GM23338 (cell line): Measurements from ENCODE around the gene LAMB1. TPM values are rescaled to one million over a fixed set of nuclear protein-coding genes. Genes with fewer than 3 reads are reported as not detected.

Experiments used
- ATAC-seq: fragments of 200-7000 bp; cut with Tn5 transposase; 3 replicates; pipeline ENCODE4 v1.9.1; 2020
- DNase-seq: peaks from one replicate; pipeline ENCODE4 v3.0.0-alpha.2; 2015; ENCODE audit warnings: low spot score
- H2AFZ ChIP-seq: fragments of 200-600 bp; sonication (generic); 2 replicates; pipeline ENCODE4 v1.8.0; 2016; ENCODE audit warnings: antibody characterized with exemption, mild to moderate bottlenecking, moderate library complexity
- H3F3A ChIP-seq: fragments of 200-600 bp; sonication (generic); replicated peaks from 2 replicates; pipeline ENCODE4 v1.8.0; 2017; ENCODE audit warnings: antibody characterized with exemption, mixed run types, low read depth
- H3K27ac ChIP-seq: fragments of 200-600 bp; sonication (generic); 2 replicates; pipeline ENCODE4 v1.6.1; 2016; ENCODE audit warnings: low read depth
- H3K27me3 ChIP-seq: fragments of 200-600 bp; sonication (generic); 2 replicates; pipeline ENCODE4 v1.8.0; 2016; ENCODE audit warnings: mild to moderate bottlenecking, mixed run types, moderate library complexity; ENCODE audit not compliant: insufficient read depth
- H3K36me3 ChIP-seq: fragments of 200-600 bp; sonication (generic); 2 replicates; pipeline ENCODE4 v1.8.0; 2016; ENCODE audit warnings: mild to moderate bottlenecking; ENCODE audit not compliant: insufficient read depth
- H3K4me1 ChIP-seq: fragments of 200-600 bp; sonication (generic); 2 replicates; pipeline ENCODE4 v1.8.0; 2016; ENCODE audit warnings: mild to moderate bottlenecking, moderate library complexity; ENCODE audit not compliant: insufficient read depth
- H3K4me2 ChIP-seq: fragments of 200-600 bp; sonication (generic); 2 replicates; pipeline ENCODE4 v1.7.1; 2017; ENCODE audit warnings: mixed run types
- H3K4me3 ChIP-seq: fragments of 200-600 bp; sonication (generic); 2 replicates; pipeline ENCODE4 v1.6.1; 2016; ENCODE audit warnings: mixed run types
- H3K79me2 ChIP-seq: fragments of 200-600 bp; sonication (generic); replicated peaks from 2 replicates; pipeline ENCODE4 v1.8.0; 2017; ENCODE audit warnings: mild to moderate bottlenecking; ENCODE audit not compliant: insufficient read depth
- H3K9me2 ChIP-seq: fragments of 200-600 bp; sonication (generic); 2 replicates; pipeline ENCODE4 v1.8.0; 2017; ENCODE audit not compliant: insufficient read depth
- H4K20me1 ChIP-seq: fragments of 200-600 bp; sonication (generic); replicated peaks from 2 replicates; pipeline ENCODE4 v1.8.0; 2017; ENCODE audit warnings: mild to moderate bottlenecking; ENCODE audit not compliant: insufficient read depth
- H3K27ac Mint-ChIP-seq: 2 replicates; pipeline ENCODE4 v1.8.0; 2020; ENCODE audit warnings: inconsistent platforms, mild to moderate bottlenecking, moderate library complexity, mixed read lengths
- H3K27me3 Mint-ChIP-seq: 3 replicates; pipeline ENCODE4 v1.8.0; 2022; ENCODE audit warnings: low read depth, mild to moderate bottlenecking, moderate library complexity, mixed read lengths, inconsistent platforms; ENCODE audit not compliant: insufficient read depth, poor library complexity
- H3K36me3 Mint-ChIP-seq: 3 replicates; pipeline ENCODE4 v1.8.0; 2021; ENCODE audit warnings: low read depth, mild to moderate bottlenecking, inconsistent platforms, moderate library complexity, mixed read lengths
- H3K4me1 Mint-ChIP-seq: 3 replicates; pipeline ENCODE4 v1.8.0; 2020; ENCODE audit warnings: mild to moderate bottlenecking, inconsistent platforms, mixed read lengths
- H3K4me3 Mint-ChIP-seq: 3 replicates; pipeline ENCODE4 v1.8.0; 2021; ENCODE audit warnings: moderate library complexity, mild to moderate bottlenecking, inconsistent platforms, mixed read lengths
- H3K9me3 Mint-ChIP-seq: 3 replicates; pipeline ENCODE4 v1.8.0; 2020; ENCODE audit warnings: moderate library complexity, mild to moderate bottlenecking, inconsistent platforms, mixed read lengths
- CREB1 ChIP-seq: fragments of 250-450 bp; sonication (Bioruptor Pico); IDR thresholded peaks from 2 replicates; pipeline ENCODE4 v1.5.0; 2020; ENCODE audit warnings: low read depth, mild to moderate bottlenecking, moderate library complexity
- CTCF ChIP-seq, 2 experiments: fragments of 200-600 bp in 1 of 2; sonication (generic) in 1 of 2; conservative IDR thresholded peaks; 2 replicates each; pipeline versions ENCODE4 v1.5.1 to v1.6.1; 2016 to 2017; ENCODE audit warnings: antibody characterized with exemption in 2 of 2, low read depth in 2 of 2, mild to moderate bottlenecking in 2 of 2, moderate library complexity in 1 of 2
- ETS1 ChIP-seq: IDR thresholded peaks from 2 replicates; pipeline ENCODE4 v1.6.1; 2016; ENCODE audit warnings: antibody characterized with exemption
- EZH2 ChIP-seq: fragments of 200-600 bp; sonication (generic); IDR thresholded peaks from one replicate; pipeline ENCODE4 v1.8.0; 2017; ENCODE audit warnings: antibody characterized with exemption, mild to moderate bottlenecking, low read depth; ENCODE audit not compliant: unreplicated experiment
- EZH2phosphoT487 ChIP-seq: fragments of 200-600 bp; sonication (generic); IDR thresholded peaks from one replicate; pipeline ENCODE4 v1.8.1; 2018; ENCODE audit warnings: antibody characterized with exemption; ENCODE audit not compliant: unreplicated experiment
- JUNB ChIP-seq: IDR thresholded peaks from one replicate; pipeline ENCODE4 v1.6.1; 2016; ENCODE audit warnings: antibody characterized with exemption; ENCODE audit not compliant: unreplicated experiment
- NANOG ChIP-seq: IDR thresholded peaks from 2 replicates; pipeline ENCODE4 v1.6.1; 2016; ENCODE audit warnings: antibody characterized with exemption, borderline replicate concordance
- POLR2AphosphoS5 ChIP-seq: IDR thresholded peaks from 2 replicates; pipeline ENCODE4 v1.6.1; 2016; ENCODE audit warnings: antibody characterized with exemption, low read depth
- STAT1 ChIP-seq: IDR thresholded peaks from one replicate; pipeline ENCODE4 v1.6.1; 2016; ENCODE audit warnings: antibody characterized with exemption; ENCODE audit not compliant: unreplicated experiment
- ZNF114 ChIP-seq: fragments of 250-450 bp; sonication (Bioruptor Pico); IDR thresholded peaks from 2 replicates; pipeline ENCODE4 v1.5.0; 2020; ENCODE audit warnings: mild to moderate bottlenecking, moderate library complexity
- ZNF331 ChIP-seq: fragments of 250-450 bp; sonication (Bioruptor Pico); IDR thresholded peaks from 2 replicates; pipeline ENCODE4 v1.5.0; 2020; ENCODE audit warnings: low read depth, mild to moderate bottlenecking, moderate library complexity
- polyA plus RNA-seq: library from polyadenylated mRNA; unstranded; fragments of >200 nt; fragmentation: Nextera tagmentation; extraction: Ambion mirVana; gene quantifications from 2 replicates; pipeline ENCODE4 v1.2.1, GENCODE V29; 2016
- total RNA-seq: library from RNA; depleted of rRNA; stranded (reverse); fragments of >200 nt; shearing (Covaris generic); gene quantifications from 2 replicates; pipeline ENCODE4 v1.2.3, GENCODE V29; 2014
- TF ChIP-seq, protein P1 (sequence below): fragments of 250-450 bp; sonication (Bioruptor Pico); IDR thresholded peaks from 2 replicates; pipeline ENCODE4 v1.5.0; 2020; ENCODE audit warnings: mild to moderate bottlenecking, moderate library complexity
- TF ChIP-seq, protein P2 (sequence below): IDR thresholded peaks from one replicate; pipeline ENCODE4 v1.6.1; 2018; ENCODE audit warnings: antibody characterized with exemption; ENCODE audit not compliant: unreplicated experiment

LAMB1 gene
- total and polyA plus RNA-seq, 2 experiments from 2014 or later: 53.5 to 57.8 TPM

- H3K36me3 Mint-ChIP-seq: peaks cover 11% of the 10 kb centered on the region; the same call in 2 of the 3 replicates
- Histone ChIP-seq H3K79me2 (no peaks in the 10 kb centered on the region), H4K20me1 (no peaks in the 10 kb centered on the region), H3F3A (no peaks in the 10 kb centered on the region), H2AFZ (no peak overlapping the region), H3K9me2 (no peaks in the 10 kb centered on the region), H3K4me1 (peaks cover 5% of the 10 kb centered on the region), H3K27ac (no peak overlapping the region), H3K27me3 (no peaks in the 10 kb centered on the region), H3K36me3 (peaks cover 14% of the 10 kb centered on the region; the same call in 1 of the 2 replicates), H3K4me3 (no peak overlapping the region), H3K4me2 (no peak overlapping the region)
- H3K27ac Mint-ChIP-seq: no peak overlapping the region
- no peak for TF ChIP-seq ETS1
- TF ChIP-seq, protein P1, sequence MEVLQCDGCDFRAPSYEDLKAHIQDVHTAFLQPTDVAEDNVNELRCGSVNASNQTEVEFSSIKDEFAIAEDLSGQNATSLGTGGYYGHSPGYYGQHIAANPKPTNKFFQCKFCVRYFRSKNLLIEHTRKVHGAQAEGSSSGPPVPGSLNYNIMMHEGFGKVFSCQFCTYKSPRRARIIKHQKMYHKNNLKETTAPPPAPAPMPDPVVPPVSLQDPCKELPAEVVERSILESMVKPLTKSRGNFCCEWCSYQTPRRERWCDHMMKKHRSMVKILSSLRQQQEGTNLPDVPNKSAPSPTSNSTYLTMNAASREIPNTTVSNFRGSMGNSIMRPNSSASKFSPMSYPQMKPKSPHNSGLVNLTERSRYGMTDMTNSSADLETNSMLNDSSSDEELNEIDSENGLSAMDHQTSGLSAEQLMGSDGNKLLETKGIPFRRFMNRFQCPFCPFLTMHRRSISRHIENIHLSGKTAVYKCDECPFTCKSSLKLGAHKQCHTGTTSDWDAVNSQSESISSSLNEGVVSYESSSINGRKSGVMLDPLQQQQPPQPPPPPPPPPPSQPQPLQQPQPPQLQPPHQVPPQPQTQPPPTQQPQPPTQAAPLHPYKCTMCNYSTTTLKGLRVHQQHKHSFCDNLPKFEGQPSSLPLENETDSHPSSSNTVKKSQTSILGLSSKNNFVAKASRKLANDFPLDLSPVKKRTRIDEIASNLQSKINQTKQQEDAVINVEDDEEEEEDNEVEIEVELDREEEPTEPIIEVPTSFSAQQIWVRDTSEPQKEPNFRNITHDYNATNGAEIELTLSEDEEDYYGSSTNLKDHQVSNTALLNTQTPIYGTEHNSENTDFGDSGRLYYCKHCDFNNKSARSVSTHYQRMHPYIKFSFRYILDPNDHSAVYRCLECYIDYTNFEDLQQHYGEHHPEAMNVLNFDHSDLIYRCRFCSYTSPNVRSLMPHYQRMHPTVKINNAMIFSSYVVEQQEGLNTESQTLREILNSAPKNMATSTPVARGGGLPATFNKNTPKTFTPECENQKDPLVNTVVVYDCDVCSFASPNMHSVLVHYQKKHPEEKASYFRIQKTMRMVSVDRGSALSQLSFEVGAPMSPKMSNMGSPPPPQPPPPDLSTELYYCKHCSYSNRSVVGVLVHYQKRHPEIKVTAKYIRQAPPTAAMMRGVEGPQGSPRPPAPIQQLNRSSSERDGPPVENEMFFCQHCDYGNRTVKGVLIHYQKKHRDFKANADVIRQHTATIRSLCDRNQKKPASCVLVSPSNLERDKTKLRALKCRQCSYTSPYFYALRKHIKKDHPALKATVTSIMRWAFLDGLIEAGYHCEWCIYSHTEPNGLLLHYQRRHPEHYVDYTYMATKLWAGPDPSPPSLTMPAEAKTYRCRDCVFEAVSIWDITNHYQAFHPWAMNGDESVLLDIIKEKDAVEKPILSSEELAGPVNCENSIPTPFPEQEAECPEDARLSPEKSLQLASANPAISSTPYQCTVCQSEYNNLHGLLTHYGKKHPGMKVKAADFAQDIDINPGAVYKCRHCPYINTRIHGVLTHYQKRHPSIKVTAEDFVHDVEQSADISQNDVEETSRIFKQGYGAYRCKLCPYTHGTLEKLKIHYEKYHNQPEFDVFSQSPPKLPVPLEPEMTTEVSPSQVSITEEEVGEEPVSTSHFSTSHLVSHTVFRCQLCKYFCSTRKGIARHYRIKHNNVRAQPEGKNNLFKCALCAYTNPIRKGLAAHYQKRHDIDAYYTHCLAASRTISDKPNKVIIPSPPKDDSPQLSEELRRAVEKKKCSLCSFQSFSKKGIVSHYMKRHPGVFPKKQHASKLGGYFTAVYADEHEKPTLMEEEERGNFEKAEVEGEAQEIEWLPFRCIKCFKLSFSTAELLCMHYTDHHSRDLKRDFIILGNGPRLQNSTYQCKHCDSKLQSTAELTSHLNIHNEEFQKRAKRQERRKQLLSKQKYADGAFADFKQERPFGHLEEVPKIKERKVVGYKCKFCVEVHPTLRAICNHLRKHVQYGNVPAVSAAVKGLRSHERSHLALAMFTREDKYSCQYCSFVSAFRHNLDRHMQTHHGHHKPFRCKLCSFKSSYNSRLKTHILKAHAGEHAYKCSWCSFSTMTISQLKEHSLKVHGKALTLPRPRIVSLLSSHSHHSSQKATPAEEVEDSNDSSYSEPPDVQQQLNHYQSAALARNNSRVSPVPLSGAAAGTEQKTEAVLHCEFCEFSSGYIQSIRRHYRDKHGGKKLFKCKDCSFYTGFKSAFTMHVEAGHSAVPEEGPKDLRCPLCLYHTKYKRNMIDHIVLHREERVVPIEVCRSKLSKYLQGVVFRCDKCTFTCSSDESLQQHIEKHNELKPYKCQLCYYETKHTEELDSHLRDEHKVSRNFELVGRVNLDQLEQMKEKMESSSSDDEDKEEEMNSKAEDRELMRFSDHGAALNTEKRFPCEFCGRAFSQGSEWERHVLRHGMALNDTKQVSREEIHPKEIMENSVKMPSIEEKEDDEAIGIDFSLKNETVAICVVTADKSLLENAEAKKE (CRISPR knock-in tag): no peak
- TF ChIP-seq STAT1: no peak
- TF ChIP-seq ZNF114: no peak
- no peak for TF ChIP-seq JUNB
- no peak for TF ChIP-seq EZH2phosphoT487
- no peak for TF ChIP-seq ZNF331 (CRISPR knock-in tag)
- TF ChIP-seq CTCF (conservative IDR thresholded peaks at IDR 0.05; ENCODE audit: low read depth in 2 of 2): no peak
- TF ChIP-seq NANOG: no peak
- no peak for TF ChIP-seq EZH2
- TF ChIP-seq, protein P2, sequence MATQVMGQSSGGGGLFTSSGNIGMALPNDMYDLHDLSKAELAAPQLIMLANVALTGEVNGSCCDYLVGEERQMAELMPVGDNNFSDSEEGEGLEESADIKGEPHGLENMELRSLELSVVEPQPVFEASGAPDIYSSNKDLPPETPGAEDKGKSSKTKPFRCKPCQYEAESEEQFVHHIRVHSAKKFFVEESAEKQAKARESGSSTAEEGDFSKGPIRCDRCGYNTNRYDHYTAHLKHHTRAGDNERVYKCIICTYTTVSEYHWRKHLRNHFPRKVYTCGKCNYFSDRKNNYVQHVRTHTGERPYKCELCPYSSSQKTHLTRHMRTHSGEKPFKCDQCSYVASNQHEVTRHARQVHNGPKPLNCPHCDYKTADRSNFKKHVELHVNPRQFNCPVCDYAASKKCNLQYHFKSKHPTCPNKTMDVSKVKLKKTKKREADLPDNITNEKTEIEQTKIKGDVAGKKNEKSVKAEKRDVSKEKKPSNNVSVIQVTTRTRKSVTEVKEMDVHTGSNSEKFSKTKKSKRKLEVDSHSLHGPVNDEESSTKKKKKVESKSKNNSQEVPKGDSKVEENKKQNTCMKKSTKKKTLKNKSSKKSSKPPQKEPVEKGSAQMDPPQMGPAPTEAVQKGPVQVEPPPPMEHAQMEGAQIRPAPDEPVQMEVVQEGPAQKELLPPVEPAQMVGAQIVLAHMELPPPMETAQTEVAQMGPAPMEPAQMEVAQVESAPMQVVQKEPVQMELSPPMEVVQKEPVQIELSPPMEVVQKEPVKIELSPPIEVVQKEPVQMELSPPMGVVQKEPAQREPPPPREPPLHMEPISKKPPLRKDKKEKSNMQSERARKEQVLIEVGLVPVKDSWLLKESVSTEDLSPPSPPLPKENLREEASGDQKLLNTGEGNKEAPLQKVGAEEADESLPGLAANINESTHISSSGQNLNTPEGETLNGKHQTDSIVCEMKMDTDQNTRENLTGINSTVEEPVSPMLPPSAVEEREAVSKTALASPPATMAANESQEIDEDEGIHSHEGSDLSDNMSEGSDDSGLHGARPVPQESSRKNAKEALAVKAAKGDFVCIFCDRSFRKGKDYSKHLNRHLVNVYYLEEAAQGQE: no peak
- no peak for TF ChIP-seq POLR2AphosphoS5
- TF ChIP-seq CREB1 (CRISPR knock-in tag): no peak
- H3K4me1 Mint-ChIP-seq: peaks cover 19% of the 10 kb centered on the region
- H3K9me3 Mint-ChIP-seq: no peaks in the 10 kb centered on the region; the same call in 2 of the 3 replicates
- no peak overlapping the region for H3K4me3 Mint-ChIP-seq
- ATAC-seq (no peak), DNase-seq (no peak)
- peaks cover 5% of the 10 kb centered on the region for H3K27me3 Mint-ChIP-seq
Measured at GRCh38 chr7:107972075-107972482, 30.9 kb downstream of the LAMB1 start.
